ENCODE measurements around the gene CDH5. TPM values are rescaled to one million over a fixed set of nuclear protein-coding genes. Genes with fewer than 3 reads are reported as not detected.

CDH5 gene
- total RNA-seq, 2 experiments from 2014 or later = not detected

DNA sequence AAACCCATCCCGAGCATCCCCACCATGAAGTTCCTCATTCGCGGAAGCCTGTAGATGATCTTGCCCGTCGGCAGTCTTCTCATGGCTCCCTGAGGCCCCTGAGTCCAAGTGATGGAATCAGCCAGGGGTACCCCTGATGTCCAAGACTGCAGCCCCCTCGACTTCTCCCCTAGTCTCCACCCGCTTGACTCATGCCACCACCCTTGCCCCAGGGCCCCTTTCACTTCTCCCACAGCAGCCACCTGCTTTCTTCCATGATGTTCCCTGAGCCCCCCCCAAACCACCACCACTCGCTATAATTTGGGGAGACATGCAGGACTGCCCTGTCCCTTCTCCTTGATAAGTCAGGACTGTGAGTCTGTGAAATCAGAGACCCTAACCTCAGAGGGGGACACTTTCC is 72.0 kb downstream of the CDH5 start:
- Histone ChIP-seq H3K9me2 (ENCODE audit: insufficient read depth, low read length) (no peaks in the 10 kb centered on the region), H3K36me3 (ENCODE audit: insufficient read depth, low read length) (no peaks in the 10 kb centered on the region), H3K4me2 (ENCODE audit: low read length) (no peak overlapping the region), H3K79me2 (ENCODE audit: insufficient read depth, low read depth, low read length) (no peaks in the 10 kb centered on the region), H3K27ac (ENCODE audit: low read depth, low read length, poor library complexity, severe bottlenecking) (no peak overlapping the region), H2AFZ (ENCODE audit: low read length) (no peak overlapping the region), H4K20me1 (ENCODE audit: insufficient read depth, low read length) (no peaks in the 10 kb centered on the region), H3K4me3 (ENCODE audit: low read depth, low read length, poor library complexity, severe bottlenecking) (no peak overlapping the region), H3K9me3 (ENCODE audit: low read length) (no peaks in the 10 kb centered on the region), H3K4me1 (ENCODE audit: insufficient read depth, low read length, poor library complexity, severe bottlenecking) (no peaks in the 10 kb centered on the region)
- no peak for TF ChIP-seq EZH2phosphoT487 (IDR thresholded peaks at IDR 0.05; ENCODE audit: borderline replicate concordance, low read depth, low read length)
- TF ChIP-seq, protein P1, sequence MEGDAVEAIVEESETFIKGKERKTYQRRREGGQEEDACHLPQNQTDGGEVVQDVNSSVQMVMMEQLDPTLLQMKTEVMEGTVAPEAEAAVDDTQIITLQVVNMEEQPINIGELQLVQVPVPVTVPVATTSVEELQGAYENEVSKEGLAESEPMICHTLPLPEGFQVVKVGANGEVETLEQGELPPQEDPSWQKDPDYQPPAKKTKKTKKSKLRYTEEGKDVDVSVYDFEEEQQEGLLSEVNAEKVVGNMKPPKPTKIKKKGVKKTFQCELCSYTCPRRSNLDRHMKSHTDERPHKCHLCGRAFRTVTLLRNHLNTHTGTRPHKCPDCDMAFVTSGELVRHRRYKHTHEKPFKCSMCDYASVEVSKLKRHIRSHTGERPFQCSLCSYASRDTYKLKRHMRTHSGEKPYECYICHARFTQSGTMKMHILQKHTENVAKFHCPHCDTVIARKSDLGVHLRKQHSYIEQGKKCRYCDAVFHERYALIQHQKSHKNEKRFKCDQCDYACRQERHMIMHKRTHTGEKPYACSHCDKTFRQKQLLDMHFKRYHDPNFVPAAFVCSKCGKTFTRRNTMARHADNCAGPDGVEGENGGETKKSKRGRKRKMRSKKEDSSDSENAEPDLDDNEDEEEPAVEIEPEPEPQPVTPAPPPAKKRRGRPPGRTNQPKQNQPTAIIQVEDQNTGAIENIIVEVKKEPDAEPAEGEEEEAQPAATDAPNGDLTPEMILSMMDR (conservative IDR thresholded peaks at IDR 0.05; ENCODE audit: low read length) = no peak
- BruUV-seq (replicated peaks) = no TSS peak
- CTCF ChIA-PET (ENCODE audit: unreplicated experiment) = no interaction called here
- POLR2A ChIA-PET = no interaction called here
- intact Hi-C loops (cut with micrococcal nuclease; ENCODE audit: unreplicated experiment) = no loop called here
- no peak for DNase-seq (ENCODE audit: low spot score)

DNA sequence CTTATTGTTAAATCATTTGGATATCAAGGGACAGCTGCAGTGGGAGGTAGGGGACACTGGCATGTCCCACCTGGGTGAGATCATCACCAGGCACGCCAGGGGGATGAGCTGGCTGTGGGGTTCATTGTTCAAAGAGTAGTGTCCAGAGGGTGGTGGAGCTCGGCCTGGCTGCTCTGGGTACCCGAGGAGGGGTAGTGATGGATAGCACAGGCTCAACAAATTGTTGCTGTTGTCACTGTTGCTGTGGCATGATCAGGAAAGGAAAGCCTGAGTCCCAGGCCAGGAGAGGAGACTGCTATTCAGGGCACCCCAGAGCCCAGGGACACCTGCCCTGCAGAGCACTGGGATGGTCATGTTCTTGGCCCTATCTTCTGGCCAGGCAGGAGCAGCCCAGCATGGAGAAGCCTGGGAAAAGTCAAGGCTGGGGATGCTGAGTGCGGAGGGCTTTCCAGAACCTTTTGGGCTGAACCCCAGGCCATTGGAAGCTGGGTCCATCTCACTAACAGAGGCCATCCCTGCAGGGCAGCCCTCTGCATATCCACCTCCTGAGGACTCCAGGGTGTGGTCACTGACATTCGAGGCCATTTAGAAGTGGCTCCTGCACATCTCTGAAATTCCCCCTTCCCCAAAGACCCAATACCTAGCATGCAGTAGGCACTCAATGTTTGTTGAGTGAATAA is 72.7 kb downstream of the CDH5 start:
- no peaks in the 10 kb centered on the region for H3K4me1 ChIP-seq (ENCODE audit: insufficient read depth, low read length, poor library complexity, severe bottlenecking)
- TF ChIP-seq, protein P1 (conservative IDR thresholded peaks at IDR 0.05; ENCODE audit: low read length) = no peak
- TF ChIP-seq EZH2phosphoT487 (IDR thresholded peaks at IDR 0.05; ENCODE audit: borderline replicate concordance, low read depth, low read length) = no peak
- no peak overlapping the region for H3K27ac ChIP-seq (ENCODE audit: low read depth, low read length, poor library complexity, severe bottlenecking)
- CTCF ChIA-PET (ENCODE audit: unreplicated experiment) = no interaction called here
- no peaks in the 10 kb centered on the region for H4K20me1 ChIP-seq (ENCODE audit: insufficient read depth, low read length)
- H2AFZ ChIP-seq (ENCODE audit: low read length) = no peak overlapping the region
- H3K4me2 ChIP-seq (ENCODE audit: low read length) = no peak overlapping the region
- intact Hi-C loops (cut with micrococcal nuclease; ENCODE audit: unreplicated experiment) = no loop called here
- H3K9me3 ChIP-seq (ENCODE audit: low read length) = no peaks in the 10 kb centered on the region
- no TSS peak for BruUV-seq (replicated peaks)
- no peaks in the 10 kb centered on the region for H3K79me2 ChIP-seq (ENCODE audit: insufficient read depth, low read depth, low read length)
- H3K4me3 ChIP-seq (ENCODE audit: low read depth, low read length, poor library complexity, severe bottlenecking) = no peak overlapping the region
- no peaks in the 10 kb centered on the region for H3K9me2 ChIP-seq (ENCODE audit: insufficient read depth, low read length)
- POLR2A ChIA-PET = no interaction called here
- H3K36me3 ChIP-seq (ENCODE audit: insufficient read depth, low read length) = no peaks in the 10 kb centered on the region
- no peak for DNase-seq (ENCODE audit: low spot score)

DNA sequence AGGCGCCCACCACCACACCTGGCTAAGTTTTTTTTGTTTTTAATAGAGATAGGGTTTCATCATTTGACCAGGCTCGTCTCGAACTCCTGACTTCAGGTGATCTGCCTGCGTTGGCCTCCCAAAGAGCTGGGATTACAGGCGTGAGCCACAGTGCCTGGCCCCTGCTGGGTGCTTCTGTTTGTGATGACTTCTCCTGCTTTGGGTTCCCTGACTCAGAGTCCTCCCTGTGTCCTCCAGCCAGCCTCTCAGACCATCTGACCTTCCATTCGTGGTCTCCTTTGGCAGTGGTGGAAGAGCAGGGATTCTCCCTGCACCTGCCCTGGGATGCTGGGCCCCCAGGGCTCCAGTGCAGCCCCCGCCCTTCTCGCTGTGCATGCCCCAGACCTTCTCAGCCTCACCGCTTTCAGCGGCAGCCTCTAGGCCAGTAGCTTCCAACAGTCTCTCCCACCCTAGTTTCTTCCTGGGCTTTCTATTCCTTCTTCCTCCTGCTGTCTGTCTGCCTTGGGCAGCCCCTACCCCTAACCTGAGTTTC is 73.8 kb downstream of the CDH5 start:
- ChIA-PET POLR2A (no interaction called here), CTCF (ENCODE audit: unreplicated experiment) (interaction anchor here (0.7 kb wide), 1 partner anchor 36 kb away, joined by 3 read pairs; no protein-coding TSS in a partner anchor)
- no TSS peak for BruUV-seq (replicated peaks)

More for the DNA sequence above, 73.8 kb downstream of the CDH5 start:
- no peak overlapping the region for H3K27ac ChIP-seq (ENCODE audit: low read depth, low read length, poor library complexity, severe bottlenecking)
- no peaks in the 10 kb centered on the region for H3K79me2 ChIP-seq (ENCODE audit: insufficient read depth, low read depth, low read length)
- intact Hi-C loops (cut with micrococcal nuclease; ENCODE audit: unreplicated experiment) = no loop called here
- no peaks in the 10 kb centered on the region for H3K9me2 ChIP-seq (ENCODE audit: insufficient read depth, low read length)
- no peaks in the 10 kb centered on the region for H3K9me3 ChIP-seq (ENCODE audit: low read length)
- DNase-seq (ENCODE audit: low spot score) = no peak
- H4K20me1 ChIP-seq (ENCODE audit: insufficient read depth, low read length) = no peaks in the 10 kb centered on the region
- H3K4me2 ChIP-seq (ENCODE audit: low read length) = no peak overlapping the region
- no peak overlapping the region for H3K4me3 ChIP-seq (ENCODE audit: low read depth, low read length, poor library complexity, severe bottlenecking)
- H3K36me3 ChIP-seq (ENCODE audit: insufficient read depth, low read length) = no peaks in the 10 kb centered on the region
- H2AFZ ChIP-seq (ENCODE audit: low read length) = no peak overlapping the region
- TF ChIP-seq EZH2phosphoT487 (IDR thresholded peaks at IDR 0.05; ENCODE audit: borderline replicate concordance, low read depth, low read length) = no peak
- TF ChIP-seq, protein P1 (conservative IDR thresholded peaks at IDR 0.05; ENCODE audit: low read length) = no peak
- H3K4me1 ChIP-seq (ENCODE audit: insufficient read depth, low read length, poor library complexity, severe bottlenecking) = no peaks in the 10 kb centered on the region
